Adipocyte (in vitro differentiated cells): Measurements from ENCODE around the gene DOHH.
"Not testable (repeated sequence)": the region's sequence is repeated elsewhere in the genome, so short reads cannot be mapped to it uniquely, and the experiment has no call there.

ENCODE experiments used
- DNase-seq: peaks from one replicate; pipeline ENCODE4 v3.0.0-alpha.2; 2015; ENCODE audit warnings: low read depth
- H3K27me3 ChIP-seq: replicated peaks from 2 replicates; pipeline ENCODE4 v1.7.0; 2013; ENCODE audit warnings: mild to moderate bottlenecking, low read length, moderate library complexity; ENCODE audit not compliant: control insufficient read depth, insufficient read depth
- H3K36me3 ChIP-seq: 2 replicates; pipeline ENCODE4 v1.7.0; 2013; ENCODE audit warnings: low read length, mild to moderate bottlenecking, moderate library complexity; ENCODE audit not compliant: control insufficient read depth, insufficient read depth, severe bottlenecking
- H3K4me1 ChIP-seq: 2 replicates; pipeline ENCODE4 v1.7.0; 2013; ENCODE audit warnings: mild to moderate bottlenecking, low read length, moderate library complexity; ENCODE audit not compliant: control insufficient read depth, insufficient read depth
- H3K4me3 ChIP-seq: 2 replicates; pipeline ENCODE4 v1.7.0; 2013; ENCODE audit warnings: mild to moderate bottlenecking, low read length, moderate library complexity
- H3K9ac ChIP-seq: 2 replicates; pipeline ENCODE4 v1.7.0; 2013; ENCODE audit warnings: mild to moderate bottlenecking, low read length, moderate library complexity
- H3K9me3 ChIP-seq: 2 replicates; pipeline ENCODE4 v1.7.0; 2013; ENCODE audit warnings: mild to moderate bottlenecking, low read length, moderate library complexity; ENCODE audit not compliant: control insufficient read depth

DOHH gene

GRCh38 chr19:3459089-3459881, 41.2 kb downstream of the DOHH start:
- Histone ChIP-seq H3K9me3 (no peaks in the 10 kb centered on the region), H3K27me3 (no peaks in the 10 kb centered on the region), H3K4me3 (no peak overlapping the region), H3K9ac (peak overlapping the region; percentile 54), H3K36me3 (peaks cover 50% of the 10 kb centered on the region), H3K4me1 (peaks cover 34% of the 10 kb centered on the region)
- peak; percentile 84 for DNase-seq

DNA sequence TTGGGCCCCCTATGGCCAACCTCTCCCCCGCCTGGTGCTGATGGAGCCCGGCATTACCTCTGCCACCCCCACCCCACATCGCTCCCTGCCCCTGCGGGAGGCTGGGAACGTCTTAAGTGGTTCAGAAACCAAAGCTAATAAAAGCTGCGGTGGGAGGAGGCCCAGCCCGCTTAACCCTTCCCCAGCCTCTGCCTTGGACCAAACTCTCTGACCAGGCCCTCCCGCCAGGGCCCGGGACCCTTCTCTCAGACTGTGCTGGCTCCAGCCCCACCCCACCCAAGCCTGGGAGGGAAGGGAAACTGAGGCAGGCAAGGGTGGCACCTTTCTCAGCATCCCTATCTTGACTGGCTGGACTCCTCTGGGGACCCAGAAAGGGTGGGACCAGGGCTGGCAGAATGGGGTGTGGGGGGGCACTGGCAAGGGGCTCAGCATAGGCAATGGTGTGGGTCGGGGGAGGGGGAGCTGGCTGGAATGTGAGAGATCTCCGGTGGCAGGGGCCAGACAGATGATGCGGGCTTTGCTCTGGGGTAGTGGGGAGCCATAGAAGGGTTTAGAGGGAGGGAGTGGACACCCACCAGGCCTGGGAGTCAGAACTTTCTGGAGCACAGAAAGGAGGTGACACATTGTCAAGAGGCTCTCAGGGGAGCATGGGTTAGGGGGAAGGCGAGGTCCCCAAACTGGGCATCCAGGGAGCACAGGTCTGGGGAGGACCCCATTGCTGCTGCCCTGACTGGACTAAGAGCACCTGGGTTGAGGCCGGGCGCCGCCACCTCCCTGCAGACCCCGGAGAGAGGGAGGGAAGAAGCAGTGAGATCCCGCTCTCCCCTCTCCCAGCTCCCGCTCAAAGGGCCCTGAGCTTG, 42.0 kb downstream of the DOHH start:
- Histone ChIP-seq H3K36me3 (peaks cover 58% of the 10 kb centered on the region), H3K27me3 (no peaks in the 10 kb centered on the region), H3K4me1 (peaks cover 34% of the 10 kb centered on the region), H3K9me3 (no peaks in the 10 kb centered on the region), H3K9ac (peak overlapping the region; percentile 54), H3K4me3 (no peak overlapping the region)
- DNase-seq = no peak

GRCh38 chr19:3457528-3458228, 42.8 kb downstream of the DOHH start:
- H3K4me3 ChIP-seq = no peak overlapping the region
- DNase-seq = no peak
- H3K27me3 ChIP-seq = no peaks in the 10 kb centered on the region
- peaks cover 34% of the 10 kb centered on the region for H3K4me1 ChIP-seq
- H3K36me3 ChIP-seq = peaks cover 59% of the 10 kb centered on the region
- H3K9ac ChIP-seq = peak overlapping the region; percentile 54
- no peaks in the 10 kb centered on the region for H3K9me3 ChIP-seq

DNA sequence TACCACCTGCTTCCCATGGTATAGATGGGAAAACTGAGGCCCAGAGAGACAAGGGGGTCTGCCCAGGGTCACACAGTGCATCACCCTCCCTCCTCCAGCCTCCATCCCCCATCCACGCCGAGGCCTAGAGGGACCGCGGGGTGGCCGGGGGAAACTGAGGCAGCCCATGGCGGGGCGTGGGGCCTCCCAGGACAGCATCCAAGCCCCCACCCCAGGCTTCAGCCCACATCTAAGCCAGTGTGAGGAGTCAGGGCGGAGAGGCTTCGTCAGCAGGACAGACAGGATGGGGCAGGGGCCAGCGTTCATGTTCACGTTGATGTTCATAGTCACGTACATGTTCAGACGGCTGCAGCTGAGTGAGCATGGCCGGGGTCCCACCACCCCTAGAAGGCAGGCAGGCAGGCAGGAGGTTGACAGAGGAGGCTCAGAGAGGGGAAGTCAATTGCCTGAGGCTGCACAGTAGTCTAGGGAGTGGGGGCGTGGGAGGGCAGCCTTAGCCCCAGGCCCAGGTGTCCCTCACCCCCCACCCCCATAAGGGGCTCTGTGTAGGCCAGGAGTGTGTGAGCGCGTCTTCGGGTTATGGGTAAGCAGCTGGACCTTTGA, 43.4 kb downstream of the DOHH start:
- peaks cover 34% of the 10 kb centered on the region for H3K4me1 ChIP-seq
- no peak overlapping the region for H3K4me3 ChIP-seq
- no peaks in the 10 kb centered on the region for H3K9me3 ChIP-seq
- no peaks in the 10 kb centered on the region for H3K27me3 ChIP-seq
- no peak for DNase-seq
- H3K36me3 ChIP-seq = peaks cover 61% of the 10 kb centered on the region
- peak overlapping the region; percentile 54 for H3K9ac ChIP-seq

GRCh38 chr19:3455960-3456601, 44.4 kb downstream of the DOHH start:
- Histone ChIP-seq H3K4me1 (peaks cover 40% of the 10 kb centered on the region), H3K36me3 (peaks cover 60% of the 10 kb centered on the region), H3K9ac (no peak overlapping the region), H3K27me3 (no peaks in the 10 kb centered on the region), H3K4me3 (no peak overlapping the region), H3K9me3 (no peaks in the 10 kb centered on the region)
- DNase-seq = no peak

- H3K4me3 ChIP-seq = no peak overlapping the region
- no peaks in the 10 kb centered on the region for H3K27me3 ChIP-seq
- H3K4me1 ChIP-seq = peaks cover 46% of the 10 kb centered on the region
- DNase-seq = no peak
- H3K36me3 ChIP-seq = peaks cover 58% of the 10 kb centered on the region
- no peak overlapping the region for H3K9ac ChIP-seq
- H3K9me3 ChIP-seq = no peaks in the 10 kb centered on the region
Measured at GRCh38 chr19:3455393-3455955, 45.0 kb downstream of the DOHH start.

- no peak overlapping the region for H3K4me3 ChIP-seq
- peaks cover 55% of the 10 kb centered on the region for H3K36me3 ChIP-seq
- H3K9ac ChIP-seq = no peak overlapping the region
- no peaks in the 10 kb centered on the region for H3K9me3 ChIP-seq
- no peaks in the 10 kb centered on the region for H3K27me3 ChIP-seq
- DNase-seq = no peak
- peaks cover 42% of the 10 kb centered on the region for H3K4me1 ChIP-seq
Measured at GRCh38 chr19:3454656-3455392, 45.6 kb downstream of the DOHH start.

- no peak for DNase-seq
- no peaks in the 10 kb centered on the region for H3K9me3 ChIP-seq
- no peaks in the 10 kb centered on the region for H3K27me3 ChIP-seq
- peaks cover 34% of the 10 kb centered on the region for H3K4me1 ChIP-seq
- H3K9ac ChIP-seq = no peak overlapping the region
- H3K36me3 ChIP-seq = peaks cover 60% of the 10 kb centered on the region
- H3K4me3 ChIP-seq = no peak overlapping the region
Measured at GRCh38 chr19:3453840-3454239, 46.6 kb downstream of the DOHH start.

- H3K9ac ChIP-seq, H3K4me3 ChIP-seq, H3K27me3 ChIP-seq, DNase-seq, H3K9me3 ChIP-seq: not testable (repeated sequence)
- Histone ChIP-seq H3K36me3 (peaks cover 66% of the 10 kb centered on the region), H3K4me1 (peaks cover 24% of the 10 kb centered on the region)
Measured at GRCh38 chr19:3452942-3453214, 47.6 kb downstream of the DOHH start.
